Epithelial cell of esophagus (primary cell): ENCODE results near the gene CLEC16A.

Experiments
- DNase-seq: peaks from one replicate; pipeline ENCODE4 v3.0.0; 2010; ENCODE audit warnings: low read depth
- H3K4me3 ChIP-seq: 2 replicates; pipeline ENCODE4 v1.5.1; 2011; ENCODE audit warnings: mild to moderate bottlenecking, low read length, control low read depth
- CTCF ChIP-seq: IDR thresholded peaks from 2 replicates; pipeline ENCODE4 v1.5.1; 2011; ENCODE audit warnings: low read depth, mild to moderate bottlenecking, low read length, control low read depth, inconsistent platforms; ENCODE audit not compliant: insufficient read depth; ENCODE audit errors: missing control alignments

The CLEC16A gene

DNA sequence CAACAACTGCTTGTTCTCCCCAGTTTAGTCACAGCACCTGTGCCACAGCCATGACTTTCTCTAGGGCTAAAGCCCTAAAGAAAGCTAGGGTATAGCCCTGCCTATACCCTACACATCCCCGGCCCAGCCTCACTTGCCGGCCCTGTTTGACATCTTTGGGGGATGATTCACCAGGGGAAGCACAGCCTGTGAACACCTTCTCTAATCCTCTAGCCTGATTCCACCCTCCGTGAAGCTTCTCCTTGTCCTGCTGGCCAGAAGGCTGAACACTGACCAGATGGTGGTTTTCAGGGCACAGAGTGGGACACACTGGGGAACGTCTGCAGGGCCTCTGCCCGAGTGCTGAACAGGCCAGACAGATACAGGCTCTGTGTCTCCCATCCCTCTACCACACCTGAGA lies 6.0 kb downstream of the CLEC16A start:
- peak; percentile 85 for DNase-seq
- H3K4me3 ChIP-seq, result no peak overlapping the region
- no peak for TF ChIP-seq CTCF

GRCh38 chr16:10951026-10951425 lies 6.7 kb downstream of the CLEC16A start:
- H3K4me3 ChIP-seq, result no peak overlapping the region
- TF ChIP-seq CTCF, result no peak
- DNase-seq, result no peak

DNA sequence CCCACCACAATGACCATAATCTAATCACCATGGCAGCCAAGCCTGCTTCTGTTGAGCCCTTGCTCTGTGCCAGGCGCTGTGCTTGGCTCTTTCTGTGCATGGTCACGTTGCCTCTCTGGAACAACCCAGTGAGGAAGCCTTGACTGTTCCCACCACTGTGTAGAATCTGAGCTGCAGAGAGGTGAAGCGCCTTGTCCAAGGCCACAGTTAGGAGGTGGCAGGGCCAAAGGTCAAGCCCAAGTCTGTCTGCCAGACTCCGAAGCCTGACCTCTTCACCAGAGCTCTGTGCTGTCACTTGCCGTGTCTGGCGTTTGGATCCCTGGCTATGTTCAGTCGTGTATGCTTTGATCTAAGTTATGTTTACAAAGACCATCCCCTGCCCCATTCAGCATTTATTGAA lies 10.5 kb downstream of the CLEC16A start:
- TF ChIP-seq CTCF, result no peak
- DNase-seq, result no peak

DNA sequence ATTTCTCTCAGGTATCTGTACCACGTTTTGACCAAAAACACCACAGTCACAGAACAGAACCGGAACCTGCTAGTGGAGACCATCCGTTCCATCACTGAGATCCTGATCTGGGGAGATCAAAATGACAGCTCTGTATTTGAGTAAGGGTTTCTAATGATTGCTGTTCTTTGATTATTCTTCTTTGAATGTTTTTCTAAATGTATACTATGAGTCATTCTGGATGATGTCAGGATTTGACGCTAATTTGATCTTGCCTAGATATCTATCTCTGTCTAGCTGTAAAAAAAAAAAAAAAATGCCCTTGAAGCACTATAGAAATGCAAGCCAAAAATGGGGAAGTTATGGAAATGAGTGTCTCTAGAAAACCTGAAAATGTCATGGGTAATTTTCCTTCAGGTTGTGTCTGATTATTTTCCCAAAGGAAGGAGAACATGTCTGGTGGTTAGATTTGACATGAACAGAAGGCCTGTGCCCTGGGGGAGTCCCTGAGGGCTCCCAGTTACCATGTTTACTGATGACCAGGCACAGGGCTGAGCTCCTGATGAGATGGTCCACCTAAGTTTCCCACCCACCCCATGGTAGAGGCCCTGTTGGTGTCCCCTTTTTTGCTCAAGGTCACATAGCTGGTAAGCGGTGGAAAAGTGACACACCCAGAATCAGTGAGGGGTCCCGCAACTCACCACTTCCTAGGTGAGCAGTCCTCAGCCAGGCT lies 13.6 kb downstream of the CLEC16A start:
- peak; percentile 46 for DNase-seq
- H3K4me3 ChIP-seq, result no peak overlapping the region
- TF ChIP-seq CTCF, result no peak

More for the DNA sequence above, 10.5 kb downstream of the CLEC16A start:
- no peak overlapping the region for H3K4me3 ChIP-seq

DNA sequence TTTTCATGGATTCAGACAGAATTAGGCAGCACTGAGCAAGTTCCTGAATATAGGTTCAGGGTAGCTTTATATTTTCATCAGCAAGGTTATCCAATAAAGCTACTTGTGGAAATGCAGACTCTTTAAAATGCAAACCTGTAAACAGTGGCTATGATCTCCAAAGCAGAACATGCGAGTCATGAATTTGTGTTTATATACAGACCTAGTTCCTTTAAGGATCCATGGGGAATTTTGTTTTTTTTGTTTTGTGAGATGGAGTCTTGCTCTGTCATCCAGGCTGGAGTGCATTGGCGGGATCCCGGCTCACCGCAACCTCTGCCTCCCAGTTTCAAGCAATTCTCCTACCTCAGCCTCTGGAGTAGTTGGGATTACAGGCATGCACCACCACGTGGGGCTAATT lies 14.8 kb downstream of the CLEC16A start:
- no peak for DNase-seq
- TF ChIP-seq CTCF, result no peak
- no peak overlapping the region for H3K4me3 ChIP-seq

DNA sequence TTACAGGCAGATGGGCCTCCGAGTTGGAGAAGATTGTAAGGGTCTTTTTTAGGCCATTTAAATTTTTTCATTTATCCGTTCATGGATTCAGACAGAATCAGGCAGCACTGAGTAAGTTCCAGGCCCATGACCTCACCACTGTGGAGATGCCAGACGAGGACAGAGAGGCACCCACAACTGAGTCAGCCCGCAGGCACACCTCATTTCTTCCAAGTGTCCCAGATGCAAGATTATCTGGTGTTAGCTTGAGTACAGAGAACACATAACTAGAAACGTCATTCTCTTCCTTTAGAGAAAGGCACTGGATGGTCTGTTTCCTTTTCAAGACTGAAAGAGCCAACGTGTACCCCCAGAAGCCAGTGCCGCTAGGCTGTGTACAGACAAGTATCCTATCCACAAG lies 16.9 kb downstream of the CLEC16A start:
- no peak for TF ChIP-seq CTCF
- no peak overlapping the region for H3K4me3 ChIP-seq
- peak; percentile 82 for DNase-seq
